H1 (cell line): ENCODE results near the gene DPEP2. TPM values are rescaled to one million over a fixed set of nuclear protein-coding genes. Genes with fewer than 3 reads are reported as not detected.

Source experiments
- CTCF ChIA-PET: fragments of 300-600 bp; sonication (Branson Sonifier 250); formaldehyde crosslinking; loops from one replicate; lab custom pipeline; 2021; ENCODE audit not compliant: partially characterized antibody; lab: Charles Lee
- POLR2A ChIA-PET: fragments of 300-600 bp; sonication (Branson Sonifier 250); formaldehyde crosslinking; loops from one replicate; lab custom pipeline; 2021; ENCODE audit warnings: inconsistent platforms; ENCODE audit not compliant: partially characterized antibody; lab: Charles Lee
- DNase-seq, 2 experiments: peaks; one replicate each; pipeline versions ENCODE4 v3.0.0 to v3.0.0-alpha.2; 2010 to 2022; ENCODE audit warnings: low spot score in 2 of 2, low read depth in 1 of 2, mixed read lengths in 1 of 2
- FAIRE-seq: peaks from 2 replicates; lab custom pipeline; 2011; peaks lifted over from hg19 to GRCh38; lab: Jason Lieb, UNC
- H2AFZ ChIP-seq: 2 replicates; pipeline ENCODE4 v1.8.1; 2012; ENCODE audit warnings: low read length, inconsistent platforms
- H2AK5ac ChIP-seq: 2 replicates; pipeline ENCODE4 v1.6.1; 2013; ENCODE audit warnings: low read depth, low read length
- H2BK120ac ChIP-seq: replicated peaks from 2 replicates; pipeline ENCODE3; 2013; ENCODE audit warnings: low read depth, low read length, inconsistent platforms
- H2BK12ac ChIP-seq: 2 replicates; pipeline ENCODE4 v1.6.1; 2013; ENCODE audit warnings: low read depth, low read length
- H2BK15ac ChIP-seq: 2 replicates; pipeline ENCODE4 v1.6.1; 2013; ENCODE audit warnings: low read length
- H2BK20ac ChIP-seq: 2 replicates; pipeline ENCODE4 v1.6.1; 2013; ENCODE audit warnings: low read length
- H2BK5ac ChIP-seq: 2 replicates; pipeline ENCODE4 v1.6.1; 2013; ENCODE audit warnings: low read depth, low read length
- H3K14ac ChIP-seq: 2 replicates; pipeline ENCODE4 v1.6.1; 2013; ENCODE audit warnings: inconsistent platforms; ENCODE audit not compliant: insufficient read length
- H3K18ac ChIP-seq: 2 replicates; pipeline ENCODE4 v1.6.1; 2013; ENCODE audit warnings: low read length; ENCODE audit errors: extremely low read depth
- H3K23ac ChIP-seq: 2 replicates; pipeline ENCODE4 v1.6.1; 2013; ENCODE audit warnings: inconsistent platforms; ENCODE audit not compliant: insufficient read length
- H3K23me2 ChIP-seq: 2 replicates; pipeline ENCODE4 v1.6.1; 2013; ENCODE audit warnings: low read depth, low read length
- H3K27ac ChIP-seq: 2 replicates; pipeline ENCODE4 v1.6.1; 2011; ENCODE audit warnings: low read depth, low read length, inconsistent platforms
- H3K27me3 ChIP-seq, 4 experiments: replicated peaks in 1 of 4; 1 replicate in 1 of 4; 2 replicates in 3 of 4; pipeline versions ENCODE4 v1.6.1 to v1.8.1; 2011 to 2013; ENCODE audit warnings: low read length in 3 of 4, mild to moderate bottlenecking in 3 of 4, inconsistent platforms in 2 of 4, mixed read lengths in 2 of 4, moderate library complexity in 1 of 4; ENCODE audit not compliant: control insufficient read depth in 3 of 4, insufficient read depth in 3 of 4; ENCODE audit errors: extremely low read depth in 1 of 4
- H3K36me3 ChIP-seq, 4 experiments: 2 replicates each; pipeline versions ENCODE4 v1.6.1 to v1.8.1; 2011 to 2013; ENCODE audit warnings: mild to moderate bottlenecking in 4 of 4, low read length in 3 of 4, moderate library complexity in 2 of 4, control low read depth in 1 of 4, inconsistent platforms in 1 of 4; ENCODE audit not compliant: insufficient read depth in 4 of 4, control insufficient read depth in 2 of 4
- H3K4ac ChIP-seq: replicated peaks from 2 replicates; pipeline ENCODE3; 2013; ENCODE audit warnings: low read length, low read depth, mixed read lengths, inconsistent platforms; ENCODE audit not compliant: insufficient read length
- H3K4me1 ChIP-seq, 4 experiments: replicated peaks in 1 of 4; 1 replicate in 1 of 4; 2 replicates in 3 of 4; pipeline versions ENCODE4 v1.6.1 to v1.8.1; 2011 to 2013; ENCODE audit warnings: low read length in 3 of 4, inconsistent platforms in 2 of 4, mixed read lengths in 1 of 4; ENCODE audit not compliant: insufficient read depth in 4 of 4, control insufficient read depth in 3 of 4
- H3K4me2 ChIP-seq, 2 experiments: 2 replicates each; pipeline versions ENCODE4 v1.6.1 to v1.8.1; 2011 to 2013; ENCODE audit warnings: low read depth in 2 of 2, low read length in 2 of 2, control low read depth in 1 of 2, inconsistent platforms in 1 of 2, mild to moderate bottlenecking in 1 of 2; ENCODE audit not compliant: insufficient read depth in 1 of 2
- H3K4me3 ChIP-seq, 4 experiments: fragments of 200-600, 300-600 bp in 1 of 4; sonication (generic), shearing (Covaris generic), sonication (Bioruptor Twin) in 1 of 4; 2 replicates each; pipeline versions ENCODE4 v1.5.1 to v1.8.1; 2011 to 2016; ENCODE audit warnings: low read length in 4 of 4, low read depth in 3 of 4, control low read depth in 2 of 4, inconsistent platforms in 2 of 4, mild to moderate bottlenecking in 2 of 4, mixed read lengths in 1 of 4, moderate library complexity in 1 of 4; ENCODE audit not compliant: insufficient read depth in 2 of 4; ENCODE audit errors: extremely low read depth in 1 of 4
- H3K56ac ChIP-seq: replicated peaks from 2 replicates; pipeline ENCODE3; 2013; ENCODE audit warnings: low read depth, mild to moderate bottlenecking, mixed read lengths, low read length, inconsistent platforms; ENCODE audit not compliant: insufficient read length
- H3K79me1 ChIP-seq: 2 replicates; pipeline ENCODE4 v1.6.1; 2013; ENCODE audit warnings: low read depth, low read length, control low read depth
- H3K79me2 ChIP-seq, 2 experiments: 2 replicates each; pipeline versions ENCODE4 v1.6.1 to v1.8.1; 2012 to 2013; ENCODE audit warnings: low read length in 2 of 2, mild to moderate bottlenecking in 2 of 2, inconsistent platforms in 1 of 2; ENCODE audit not compliant: insufficient read depth in 2 of 2, control insufficient read depth in 1 of 2
- H3K9ac ChIP-seq, 4 experiments: replicated peaks in 1 of 4; 1 replicate in 1 of 4; 2 replicates in 3 of 4; pipeline versions ENCODE4 v1.6.1 to v1.8.1; 2011 to 2013; ENCODE audit warnings: low read depth in 3 of 4, low read length in 3 of 4, control low read depth in 2 of 4, mild to moderate bottlenecking in 2 of 4, moderate library complexity in 2 of 4, inconsistent platforms in 1 of 4; ENCODE audit errors: extremely low read depth in 1 of 4
- H3K9me3 ChIP-seq, 2 experiments: 2 replicates each; pipeline versions ENCODE4 v1.6.1 to v1.8.1; 2012 to 2013; ENCODE audit warnings: mild to moderate bottlenecking in 2 of 2, moderate library complexity in 2 of 2, control low read depth in 1 of 2, inconsistent platforms in 1 of 2, low read depth in 1 of 2, low read length in 1 of 2, mixed read lengths in 1 of 2; ENCODE audit not compliant: insufficient read depth in 2 of 2
- H4K20me1 ChIP-seq, 2 experiments: replicated peaks in 1 of 2; 2 replicates each; pipeline versions ENCODE3 to v1.8.1; 2011 to 2013; ENCODE audit warnings: inconsistent platforms in 2 of 2, low read length in 2 of 2, mild to moderate bottlenecking in 1 of 2; ENCODE audit not compliant: insufficient read depth in 2 of 2, control insufficient read depth in 1 of 2
- H4K5ac ChIP-seq: 2 replicates; pipeline ENCODE4 v1.6.1; 2013; ENCODE audit warnings: low read length, low read depth, mixed read lengths, inconsistent platforms; ENCODE audit not compliant: insufficient read length
- H4K8ac ChIP-seq: 2 replicates; pipeline ENCODE4 v1.8.0; 2013; ENCODE audit warnings: mild to moderate bottlenecking, moderate library complexity, low read length, inconsistent platforms; ENCODE audit not compliant: insufficient read depth; ENCODE audit errors: extremely low read depth
- H4K91ac ChIP-seq: replicated peaks from 2 replicates; pipeline ENCODE3; 2013; ENCODE audit warnings: low read length, mixed read lengths, inconsistent platforms; ENCODE audit not compliant: insufficient read length
- SP2 ChIP-seq: IDR thresholded peaks from 2 replicates; pipeline ENCODE4 v1.6.1; 2012; ENCODE audit warnings: mild to moderate bottlenecking, low read length, inconsistent platforms
- WGBS, 2 experiments: shearing (Covaris generic) in 1 of 2; methylation state at CpG; one replicate each; pipeline versions ENCODE4 v1.1.6 to v1.1.7; 2013 to 2015; ENCODE audit warnings: low lambda C conversion rate in 2 of 2, mixed read lengths in 2 of 2, inconsistent platforms in 1 of 2, low coverage in 1 of 2, missing lambda C conversion rate in 1 of 2; ENCODE audit not compliant: insufficient replicate concordance in 2 of 2, insufficient coverage in 1 of 2, insufficient read length in 1 of 2; ENCODE audit errors: extremely low coverage in 1 of 2, missing lambda C conversion rate in 1 of 2; 5-methylcytosine and 5-hydroxymethylcytosine counted together
- polyA plus RNA-seq, 7 experiments: library from polyadenylated mRNA; depleted of rRNA in 3 of 7; stranded (reverse) in 5 of 7; unstranded in 2 of 7; fragments of >200 nt in 5 of 7; fragments of 200-250 nt in 2 of 7; gene quantifications; 1 replicate in 5 of 7; 2 replicates in 1 of 7; 4 replicates in 1 of 7; pipeline versions ENCODE4 v1.2.1 to v1.2.3, GENCODE V29; 2011 to 2013; ENCODE audit warnings: missing spikeins in 2 of 7, mixed read lengths in 2 of 7
- total RNA-seq: library from RNA; stranded (reverse); fragmentation: NEBNext Ultra II Directional; extraction: Animal tissue kit (Norgen Biotek cat#: 25700); gene quantifications from 2 replicates; pipeline ENCODE4 v1.2.1, GENCODE V29; 2021

DPEP2 gene
- total and polyA plus RNA-seq, 2 of the 8 experiments (the other 6 are each of a cell fraction or from before 2014, with no cell fraction given): not detected

DNA sequence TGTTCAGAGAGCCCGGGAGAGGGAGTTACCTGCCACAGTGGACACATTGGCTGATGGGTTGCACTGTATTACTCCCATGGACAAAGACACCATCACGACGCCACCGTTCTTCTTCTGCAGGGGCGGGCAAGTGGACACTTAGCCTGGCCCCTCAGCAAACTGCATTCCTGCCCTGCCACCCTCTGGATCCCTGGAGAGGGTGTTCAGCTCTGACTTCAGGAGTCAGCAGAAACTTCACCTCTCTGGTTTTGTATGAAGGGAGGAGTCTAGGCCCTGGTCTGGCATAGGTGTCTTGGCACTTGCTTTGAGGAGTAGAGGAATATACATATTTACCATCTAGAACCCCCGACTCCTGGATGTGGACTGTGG lies 9.3 kb downstream of the DPEP2 start:
- no peak overlapping the region for H2BK120ac ChIP-seq
- no peaks in the 10 kb centered on the region; a peak in 3 of 7 replicates for H3K4me1 ChIP-seq
- no peak for FAIRE-seq
- no peaks in the 10 kb centered on the region for H3K9me3 ChIP-seq
- no peak overlapping the region for H3K9ac ChIP-seq
- H2BK20ac ChIP-seq: no peak overlapping the region
- CTCF ChIA-PET: interaction anchor here (0.6 to 4.1 kb wide), 7 partner anchors 9 to 54 kb away, joined by 3 to 23 read pairs (median 3); partner anchors contain the start of gene DPEP2
- H3K18ac ChIP-seq: no peak overlapping the region
- no peak overlapping the region for H3K27ac ChIP-seq
- H3K79me2 ChIP-seq: no peaks in the 10 kb centered on the region
- H3K4me2 ChIP-seq: no peak overlapping the region
- H2AFZ ChIP-seq: no peak overlapping the region
- H3K14ac ChIP-seq: no peak overlapping the region
- H4K8ac ChIP-seq: no peak overlapping the region
- H2BK5ac ChIP-seq: no peak overlapping the region
- no peak overlapping the region for H4K91ac ChIP-seq
- H3K23ac ChIP-seq: no peak overlapping the region
- H3K79me1 ChIP-seq: no peaks in the 10 kb centered on the region; the same call in 1 of the 2 replicates
- H4K20me1 ChIP-seq: no peaks in the 10 kb centered on the region
- no peak overlapping the region for H2BK12ac ChIP-seq
- no peak overlapping the region for H2BK15ac ChIP-seq
- no peak overlapping the region for H4K5ac ChIP-seq
- H2AK5ac ChIP-seq: no peak overlapping the region
- 79% methylated on average over 6 of the region's 6 CpGs; no CpG with 5 or more reads in 1 of the 2 experiments for WGBS, 2 experiments
- no peaks in the 10 kb centered on the region for H3K36me3 ChIP-seq
- no peak for DNase-seq
- no peak overlapping the region for H3K4me3 ChIP-seq
- no peak overlapping the region for H3K56ac ChIP-seq
- H3K4ac ChIP-seq: no peak overlapping the region
- POLR2A ChIA-PET: interaction anchor here (5.1 kb wide), 1 partner anchor 33 kb away, joined by 26 read pairs; the partner anchor contains the start of genes DDX28 and DUS2
- peaks cover 0 to 12% (median 8%) of the 10 kb centered on the region in 4 experiments; a peak in 5 of 7 replicates for H3K27me3 ChIP-seq
- no peak for TF ChIP-seq SP2
- no peaks in the 10 kb centered on the region; the same call in 1 of the 2 replicates for H3K23me2 ChIP-seq
